Measurements from ENCODE around the gene OR2L8.

OR2L8 gene

GRCh38 chr1:247992986-247993385 is 44.3 kb downstream of the OR2L8 start:
- DNase-seq (ENCODE audit: low read depth), result no peak

GRCh38 chr1:247998811-247999210 is 50.2 kb downstream of the OR2L8 start:
- no peak for DNase-seq (ENCODE audit: low read depth)

Data from stimulated activated CD8-positive, alpha-beta memory T cell treated with anti-CD3 and anti-CD28 coated beads, Interleukin-7, amount 100 ng/mL, for 24 hours (primary cell).